A549 (cell line): ENCODE measurements around the gene SGSH.

Source experiments
- CBX2 ChIP-seq: fragments of 200-600 bp; sonication (generic); IDR thresholded peaks from 2 replicates; pipeline ENCODE4 v1.6.1; 2016; ENCODE audit warnings: low read depth, mild to moderate bottlenecking, borderline replicate concordance
- CHD2 ChIP-seq: fragments of 150-350 bp; IDR thresholded peaks from 2 replicates; pipeline ENCODE4 v1.6.1; 2014; ENCODE audit warnings: low read length; ENCODE audit not compliant: partially characterized antibody
- CTCF ChIP-seq: fragments of >200 bp; sonication (Bioruptor Twin); formaldehyde crosslinking; IDR thresholded peaks from 3 replicates; pipeline ENCODE4 v1.5.1; 2016
- JUNB ChIP-seq: fragments of >200 bp; sonication (Bioruptor Twin); formaldehyde crosslinking; IDR thresholded peaks from 2 replicates; pipeline ENCODE4 v1.6.1; 2016
- POLR2A ChIP-seq: IDR thresholded peaks from 2 replicates; pipeline ENCODE4 v1.6.1; 2012; ENCODE audit warnings: mild to moderate bottlenecking, low read length
- RAD21 ChIP-seq, 2 experiments: fragments of >200 bp in 1 of 2; sonication (Bioruptor Twin) in 1 of 2; formaldehyde crosslinking in 1 of 2; IDR thresholded peaks in 1 of 2; conservative IDR thresholded peaks in 1 of 2; 2 replicates in 1 of 2; 3 replicates in 1 of 2; pipeline ENCODE4 v1.6.1; 2012 to 2018; ENCODE audit warnings: inconsistent platforms in 1 of 2
- RFX5 ChIP-seq: fragments of 450-650 bp; IDR thresholded peaks from 2 replicates; pipeline ENCODE4 v1.7.1; 2014; ENCODE audit warnings: antibody characterized with exemption, mild to moderate bottlenecking, moderate library complexity

- TF ChIP-seq POLR2A (no peak), RAD21 (conservative IDR thresholded peaks at IDR 0.05 in 1 of 2, IDR thresholded peaks at IDR 0.05 in 1 of 2) (no peak), CTCF (no peak), CBX2 (no peak), RFX5 (no peak), CHD2 (no peak), JUNB (no peak)
Measured at GRCh38 chr17:80212511-80212910, 7.6 kb downstream of the SGSH start.
